ENCODE measurements around the gene SPTY2D1.

DNA sequence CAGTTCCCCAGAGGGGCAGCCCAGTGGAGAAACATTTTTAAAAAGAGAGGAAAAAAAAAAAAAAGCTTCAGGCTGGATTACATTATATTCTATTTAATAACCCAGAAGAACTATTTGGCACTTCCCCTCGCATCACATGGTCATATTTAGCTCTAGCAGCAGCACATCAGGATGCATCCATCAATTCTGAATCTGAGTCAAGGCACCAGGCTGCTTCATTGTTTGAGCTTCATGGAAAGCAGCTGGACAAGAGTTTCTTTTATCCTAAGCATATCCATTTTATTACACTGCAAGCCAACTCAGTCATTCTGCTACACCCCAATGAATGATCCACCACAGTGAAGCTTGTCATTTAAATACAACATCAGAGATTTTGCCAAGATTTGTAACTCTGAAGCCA is 10.0 kb downstream of the SPTY2D1 start:
- TF ChIP-seq, protein P1, sequence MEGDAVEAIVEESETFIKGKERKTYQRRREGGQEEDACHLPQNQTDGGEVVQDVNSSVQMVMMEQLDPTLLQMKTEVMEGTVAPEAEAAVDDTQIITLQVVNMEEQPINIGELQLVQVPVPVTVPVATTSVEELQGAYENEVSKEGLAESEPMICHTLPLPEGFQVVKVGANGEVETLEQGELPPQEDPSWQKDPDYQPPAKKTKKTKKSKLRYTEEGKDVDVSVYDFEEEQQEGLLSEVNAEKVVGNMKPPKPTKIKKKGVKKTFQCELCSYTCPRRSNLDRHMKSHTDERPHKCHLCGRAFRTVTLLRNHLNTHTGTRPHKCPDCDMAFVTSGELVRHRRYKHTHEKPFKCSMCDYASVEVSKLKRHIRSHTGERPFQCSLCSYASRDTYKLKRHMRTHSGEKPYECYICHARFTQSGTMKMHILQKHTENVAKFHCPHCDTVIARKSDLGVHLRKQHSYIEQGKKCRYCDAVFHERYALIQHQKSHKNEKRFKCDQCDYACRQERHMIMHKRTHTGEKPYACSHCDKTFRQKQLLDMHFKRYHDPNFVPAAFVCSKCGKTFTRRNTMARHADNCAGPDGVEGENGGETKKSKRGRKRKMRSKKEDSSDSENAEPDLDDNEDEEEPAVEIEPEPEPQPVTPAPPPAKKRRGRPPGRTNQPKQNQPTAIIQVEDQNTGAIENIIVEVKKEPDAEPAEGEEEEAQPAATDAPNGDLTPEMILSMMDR (IDR thresholded peaks at IDR 0.05; ENCODE audit: low read depth, low read length): no peak
- TF ChIP-seq EZH2phosphoT487 (IDR thresholded peaks at IDR 0.05; ENCODE audit: low read depth): no peak

Data from OCI-LY3 (cell line).